GM12865 (cell line): ENCODE results near the gene ARRB1.

Source experiments
- DNase-seq: peaks from one replicate; pipeline ENCODE4 v3.0.0; 2010; ENCODE audit warnings: low read depth
- H3K4me3 ChIP-seq: 2 replicates; pipeline ENCODE4 v1.5.1; 2011; ENCODE audit warnings: mild to moderate bottlenecking, low read depth, low read length, control low read depth
- CTCF ChIP-seq: IDR thresholded peaks from 2 replicates; pipeline ENCODE4 v1.5.1; 2011; ENCODE audit warnings: low read length, control low read depth, low read depth, inconsistent platforms; ENCODE audit not compliant: insufficient read depth; ENCODE audit errors: missing control alignments

Gene ARRB1

GRCh38 chr11:75269367-75269660 lies 82.1 kb downstream of the ARRB1 start:
- no peak for DNase-seq
- TF ChIP-seq CTCF, result no peak
- H3K4me3 ChIP-seq, result no peak overlapping the region

GRCh38 chr11:75268626-75269366 lies 82.7 kb downstream of the ARRB1 start:
- DNase-seq, result no peak
- no peak overlapping the region for H3K4me3 ChIP-seq
- TF ChIP-seq CTCF, result no peak

- DNase-seq, result no peak
- no peak overlapping the region for H3K4me3 ChIP-seq
- no peak for TF ChIP-seq CTCF
Measured at GRCh38 chr11:75267171-75267970, 84.1 kb downstream of the ARRB1 start.

GRCh38 chr11:75265851-75266531 lies 85.5 kb downstream of the ARRB1 start:
- TF ChIP-seq CTCF, result no peak
- no peak for DNase-seq

GRCh38 chr11:75264971-75265370 lies 86.5 kb downstream of the ARRB1 start:
- DNase-seq, result no peak
- TF ChIP-seq CTCF, result no peak

More at GRCh38 chr11:75265851-75266531, 85.5 kb downstream of the ARRB1 start:
- no peak overlapping the region for H3K4me3 ChIP-seq

GRCh38 chr11:75264356-75264755 lies 87.1 kb downstream of the ARRB1 start:
- TF ChIP-seq CTCF, result no peak
- DNase-seq, result no peak

More at GRCh38 chr11:75264971-75265370, 86.5 kb downstream of the ARRB1 start:
- no peak overlapping the region for H3K4me3 ChIP-seq

More at GRCh38 chr11:75264356-75264755, 87.1 kb downstream of the ARRB1 start:
- no peak overlapping the region for H3K4me3 ChIP-seq
